GM18499 (cell line): ENCODE data around the gene GNB5.
A peak's percentile ranks its signal among the peaks of the same experiment; 100 is the strongest.

Experiments
- ATAC-seq: cut with Tn5 transposase; IDR thresholded peaks from one replicate; pipeline ENCODE4 v1.9.1; 2021; ENCODE audit warnings: moderate number of reproducible peaks; ENCODE audit not compliant: insufficient read depth, unreplicated experiment

Gene GNB5

GRCh38 chr15:52208306-52208946 is 17.2 kb upstream of the GNB5 start:
- no peak for ATAC-seq

GRCh38 chr15:52207191-52207590 is 16.0 kb upstream of the GNB5 start:
- ATAC-seq: no peak

GRCh38 chr15:52206446-52206845 is 15.3 kb upstream of the GNB5 start:
- ATAC-seq: no peak

- no peak for ATAC-seq
Observed at GRCh38 chr15:52204657-52205056, 13.5 kb upstream of the GNB5 start.

- no peak for ATAC-seq
Observed at GRCh38 chr15:52200831-52201365, 9.7 kb upstream of the GNB5 start.

GRCh38 chr15:52199271-52199670 is 8.1 kb upstream of the GNB5 start:
- ATAC-seq: no peak

GRCh38 chr15:52196891-52197290 is 5.7 kb upstream of the GNB5 start:
- no peak for ATAC-seq

- ATAC-seq: no peak
Observed at GRCh38 chr15:52193791-52194190, 2.6 kb upstream of the GNB5 start.

GRCh38 chr15:52193321-52193720 is 2.1 kb upstream of the GNB5 start:
- no peak for ATAC-seq

- no peak for ATAC-seq
Observed at GRCh38 chr15:52186651-52187486, 4.3 kb downstream of the GNB5 start.

- ATAC-seq: no peak
Observed at GRCh38 chr15:52185151-52185561, 6.0 kb downstream of the GNB5 start.

- ATAC-seq: no peak
Observed at GRCh38 chr15:52184721-52185120, 6.5 kb downstream of the GNB5 start.

- ATAC-seq: no peak
Observed at GRCh38 chr15:52183562-52184173, 7.5 kb downstream of the GNB5 start.

GRCh38 chr15:52181938-52182780 is 9.0 kb downstream of the GNB5 start:
- no peak for ATAC-seq

- no peak for ATAC-seq
Observed at GRCh38 chr15:52180851-52181450, 10.2 kb downstream of the GNB5 start.

- peak; percentile 7 for ATAC-seq
Observed at GRCh38 chr15:52180196-52180835, 10.9 kb downstream of the GNB5 start.

- peak; percentile 51 for ATAC-seq
Observed at GRCh38 chr15:52179278-52180195, 11.7 kb downstream of the GNB5 start.

- ATAC-seq: no peak
Observed at GRCh38 chr15:52178765-52179164, 12.4 kb downstream of the GNB5 start.
